ENCODE data around the gene FER. TPM values are rescaled to one million over a fixed set of nuclear protein-coding genes. Genes with fewer than 3 reads are reported as not detected.

Gene FER
- total and polyA plus RNA-seq, 2 of the 13 experiments (the other 11 are each of a cell fraction or from before 2014, with no cell fraction given) = 7.9 to 29.0 TPM

DNA sequence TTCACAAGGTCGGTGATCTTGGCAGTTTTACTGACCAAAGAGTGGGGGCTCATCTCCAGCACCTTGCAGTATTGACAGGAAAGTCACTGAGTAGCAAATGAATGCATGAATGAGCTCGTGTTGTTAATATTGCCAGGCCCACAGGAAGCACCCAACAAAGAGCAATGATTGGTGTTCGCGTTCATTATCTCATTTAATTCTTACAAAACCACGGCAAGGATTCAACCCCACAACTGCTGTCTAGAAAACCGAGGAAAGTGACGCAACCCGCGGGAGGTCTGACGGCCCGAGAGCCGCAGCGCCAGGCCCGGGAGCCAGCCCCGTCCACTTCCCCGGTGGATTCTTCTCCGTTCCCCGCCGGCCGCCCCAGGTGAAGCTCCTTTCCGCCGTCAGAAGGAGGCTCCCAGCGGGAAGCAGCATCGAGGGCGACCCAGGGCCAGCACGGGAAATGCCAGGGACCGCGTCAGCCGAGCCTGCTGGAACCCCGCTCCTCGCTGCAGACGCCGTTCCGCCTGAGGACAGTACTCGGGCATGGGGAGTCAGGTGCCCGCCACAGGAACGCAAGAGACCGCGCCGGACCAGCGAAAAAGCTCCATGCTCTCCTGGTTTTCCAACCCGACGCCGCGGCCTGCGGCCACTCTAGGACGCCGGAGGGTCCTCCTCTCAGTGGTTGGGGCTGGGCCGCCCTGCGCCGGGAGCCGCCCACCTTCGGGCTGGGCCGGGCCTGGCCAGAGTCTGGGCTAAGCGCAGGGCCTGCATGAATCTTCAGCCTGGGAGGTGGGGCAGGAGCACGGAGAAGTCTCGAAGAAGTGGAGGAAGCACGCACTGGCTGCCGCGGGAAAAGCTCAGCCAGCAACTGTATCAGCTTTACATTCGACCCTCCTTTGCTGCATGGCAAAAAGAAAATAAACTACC lies 19.8 kb upstream of the FER start (continued):
- TF ChIP-seq KIAA2018 (CRISPR knock-in tag; IDR thresholded peaks at IDR 0.05; ENCODE audit: borderline replicate concordance) = 0 out of 2 replicates have a peak, but pooled peaks have one; percentile 50
- TF ChIP-seq ARNT (IDR thresholded peaks at IDR 0.05) = no peak
- TF ChIP-seq RFXANK (CRISPR knock-in tag; IDR thresholded peaks at IDR 0.05) = no peak; the same call in 1 of the 2 replicates
- no peak for TF ChIP-seq RBM22 (optimal IDR thresholded peaks at IDR 0.05; ENCODE audit: low read length)
- TF ChIP-seq, protein P1, sequence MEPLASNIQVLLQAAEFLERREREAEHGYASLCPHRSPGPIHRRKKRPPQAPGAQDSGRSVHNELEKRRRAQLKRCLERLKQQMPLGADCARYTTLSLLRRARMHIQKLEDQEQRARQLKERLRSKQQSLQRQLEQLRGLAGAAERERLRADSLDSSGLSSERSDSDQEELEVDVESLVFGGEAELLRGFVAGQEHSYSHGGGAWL (CRISPR knock-in tag; IDR thresholded peaks at IDR 0.05) = peak; percentile 85
- peak; percentile 67; the same call in 1 of the 2 replicates for TF ChIP-seq SIN3A (IDR thresholded peaks at IDR 0.05; ENCODE audit: borderline replicate concordance, low read depth, low read length)
- TF ChIP-seq DZIP1 (CRISPR knock-in tag; IDR thresholded peaks at IDR 0.05) = peak; percentile 76; the same call in 1 of the 2 replicates
- 0 out of 2 replicates have a peak, but pooled peaks have one; percentile 45 for TF ChIP-seq ZNF780A (CRISPR knock-in tag; IDR thresholded peaks at IDR 0.05)
- no peak for TF ChIP-seq HDAC6 (IDR thresholded peaks at IDR 0.05; ENCODE audit: low read depth, low read length)
- no peak; the same call in 1 of the 2 replicates for TF ChIP-seq ISL2 (CRISPR knock-in tag; IDR thresholded peaks at IDR 0.05)
- TF ChIP-seq, protein P2, sequence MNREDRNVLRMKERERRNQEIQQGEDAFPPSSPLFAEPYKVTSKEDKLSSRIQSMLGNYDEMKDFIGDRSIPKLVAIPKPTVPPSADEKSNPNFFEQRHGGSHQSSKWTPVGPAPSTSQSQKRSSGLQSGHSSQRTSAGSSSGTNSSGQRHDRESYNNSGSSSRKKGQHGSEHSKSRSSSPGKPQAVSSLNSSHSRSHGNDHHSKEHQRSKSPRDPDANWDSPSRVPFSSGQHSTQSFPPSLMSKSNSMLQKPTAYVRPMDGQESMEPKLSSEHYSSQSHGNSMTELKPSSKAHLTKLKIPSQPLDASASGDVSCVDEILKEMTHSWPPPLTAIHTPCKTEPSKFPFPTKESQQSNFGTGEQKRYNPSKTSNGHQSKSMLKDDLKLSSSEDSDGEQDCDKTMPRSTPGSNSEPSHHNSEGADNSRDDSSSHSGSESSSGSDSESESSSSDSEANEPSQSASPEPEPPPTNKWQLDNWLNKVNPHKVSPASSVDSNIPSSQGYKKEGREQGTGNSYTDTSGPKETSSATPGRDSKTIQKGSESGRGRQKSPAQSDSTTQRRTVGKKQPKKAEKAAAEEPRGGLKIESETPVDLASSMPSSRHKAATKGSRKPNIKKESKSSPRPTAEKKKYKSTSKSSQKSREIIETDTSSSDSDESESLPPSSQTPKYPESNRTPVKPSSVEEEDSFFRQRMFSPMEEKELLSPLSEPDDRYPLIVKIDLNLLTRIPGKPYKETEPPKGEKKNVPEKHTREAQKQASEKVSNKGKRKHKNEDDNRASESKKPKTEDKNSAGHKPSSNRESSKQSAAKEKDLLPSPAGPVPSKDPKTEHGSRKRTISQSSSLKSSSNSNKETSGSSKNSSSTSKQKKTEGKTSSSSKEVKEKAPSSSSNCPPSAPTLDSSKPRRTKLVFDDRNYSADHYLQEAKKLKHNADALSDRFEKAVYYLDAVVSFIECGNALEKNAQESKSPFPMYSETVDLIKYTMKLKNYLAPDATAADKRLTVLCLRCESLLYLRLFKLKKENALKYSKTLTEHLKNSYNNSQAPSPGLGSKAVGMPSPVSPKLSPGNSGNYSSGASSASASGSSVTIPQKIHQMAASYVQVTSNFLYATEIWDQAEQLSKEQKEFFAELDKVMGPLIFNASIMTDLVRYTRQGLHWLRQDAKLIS (CRISPR knock-in tag; IDR thresholded peaks at IDR 0.05) = no peak
- TF ChIP-seq ZNF263 (CRISPR knock-in tag; IDR thresholded peaks at IDR 0.05) = peak; percentile 74
- 0 out of 2 replicates have a peak, but pooled peaks have one; percentile 54 for TF ChIP-seq CBX5 (CRISPR knock-in tag; IDR thresholded peaks at IDR 0.05; ENCODE audit: borderline replicate concordance)

Measured in HepG2 (cell line).